ENCODE results near the gene NFATC4.
"Not testable (repeated sequence)": the region's sequence is repeated elsewhere in the genome, so short reads cannot be mapped to it uniquely, and the experiment has no call there.

NFATC4 gene

GRCh38 chr14:24367514-24368211, at the start of gene NFATC4:
TSS of gene NFATC4 (plus strand) at chr14:24368184. CDS start at chr14:24368341, 157 bp downstream.
- DNase-seq (ENCODE audit: low spot score), result peak; percentile 87

- no peak for DNase-seq (ENCODE audit: low spot score)
These were observed 46.6 kb upstream of the NFATC4 start for GRCh38 chr14:24321212-24321975.

GRCh38 chr14:24322672-24323071, 45.3 kb upstream of the NFATC4 start:
- no peak for DNase-seq (ENCODE audit: low spot score)

GRCh38 chr14:24323341-24323740, 44.6 kb upstream of the NFATC4 start:
- DNase-seq (ENCODE audit: low spot score), result no peak

- DNase-seq (ENCODE audit: low spot score), result no peak
These were observed 44.0 kb upstream of the NFATC4 start for GRCh38 chr14:24324024-24324423.

- DNase-seq (ENCODE audit: low spot score), result no peak
These were observed 42.9 kb upstream of the NFATC4 start for GRCh38 chr14:24325041-24325530.

GRCh38 chr14:24325963-24326362, 42.0 kb upstream of the NFATC4 start:
- no peak for DNase-seq (ENCODE audit: low spot score)

- no peak for DNase-seq (ENCODE audit: low spot score)
These were observed 40.7 kb upstream of the NFATC4 start for GRCh38 chr14:24327303-24327702.

- DNase-seq (ENCODE audit: low spot score), result not testable (repeated sequence)
These were observed 40.1 kb upstream of the NFATC4 start for GRCh38 chr14:24327914-24328313.

- no peak for DNase-seq (ENCODE audit: low spot score)
These were observed 38.8 kb upstream of the NFATC4 start for GRCh38 chr14:24329073-24329663.

GRCh38 chr14:24329736-24330135, 38.2 kb upstream of the NFATC4 start:
- DNase-seq (ENCODE audit: low spot score), result no peak

- DNase-seq (ENCODE audit: low spot score), result no peak
These were observed 36.9 kb upstream of the NFATC4 start for GRCh38 chr14:24330973-24331674.

- DNase-seq (ENCODE audit: low spot score), result no peak
These were observed 36.2 kb upstream of the NFATC4 start for GRCh38 chr14:24331731-24332267.

GRCh38 chr14:24332268-24332993, 35.6 kb upstream of the NFATC4 start:
- peak; percentile 95 for DNase-seq (ENCODE audit: low spot score)

- DNase-seq (ENCODE audit: low spot score), result no peak
These were observed 33.3 kb upstream of the NFATC4 start, which contains the start of gene ADCY4 for GRCh38 chr14:24334431-24335291. TSS of gene ADCY4 (minus strand) at chr14:24335071. CDS start at chr14:24334652, 419 bp downstream.

GRCh38 chr14:24335461-24336171, 32.4 kb upstream of the NFATC4 start:
- no peak for DNase-seq (ENCODE audit: low spot score)

GRCh38 chr14:24337144-24337823, 30.7 kb upstream of the NFATC4 start:
- DNase-seq (ENCODE audit: low spot score), result no peak

- DNase-seq (ENCODE audit: low spot score), result no peak
These were observed 30.2 kb upstream of the NFATC4 start for GRCh38 chr14:24337824-24338175.

- DNase-seq (ENCODE audit: low spot score), result no peak
These were observed 29.1 kb upstream of the NFATC4 start for GRCh38 chr14:24338843-24339242.
